HEK293 (cell line): ENCODE measurements around the gene RPRD1B.

Source experiments
- CTCF ChIA-PET: fragments of 350-600 bp; formaldehyde crosslinking; extraction: SDS; loops from one replicate; lab custom pipeline; 2021; ENCODE audit warnings: antibody characterized with exemption; lab: Yijun Ruan, JAX
- POLR2A ChIA-PET: fragments of 300-600 bp; formaldehyde crosslinking; extraction: SDS; loops from one replicate; lab custom pipeline; 2020; ENCODE audit warnings: antibody characterized with exemption, inconsistent platforms; lab: Yijun Ruan, JAX
- H3K27ac ChIP-seq: fragments of 200-500 bp; sonication (Bioruptor generic); 2 replicates; pipeline ENCODE4 v1.5.1; 2014; ENCODE audit warnings: low read depth, low read length, control low read depth, inconsistent platforms; ENCODE audit errors: extremely low read depth
- H3K36me3 ChIP-seq, 2 experiments: fragments of 200-500 bp in 1 of 2; sonication (Bioruptor generic) in 1 of 2; 1 replicate in 1 of 2; 2 replicates in 1 of 2; pipeline ENCODE4 v1.5.1; 2014 to 2017; ENCODE audit warnings: inconsistent platforms in 2 of 2, low read length in 2 of 2; ENCODE audit not compliant: control insufficient read depth in 2 of 2, insufficient read depth in 1 of 2
- H3K4me1 ChIP-seq: fragments of 200-500 bp; sonication (Bioruptor generic); 2 replicates; pipeline ENCODE4 v1.5.1; 2014; ENCODE audit warnings: mild to moderate bottlenecking, low read length, inconsistent platforms; ENCODE audit not compliant: control insufficient read depth, insufficient read depth
- H3K4me3 ChIP-seq: 2 replicates; pipeline ENCODE4 v1.5.1; 2011; ENCODE audit warnings: low read depth, mild to moderate bottlenecking, control low read depth, low read length, moderate library complexity
- H3K9me3 ChIP-seq: fragments of 200-500 bp; sonication (Bioruptor generic); 2 replicates; pipeline ENCODE4 v1.5.1; 2014; ENCODE audit warnings: low read depth, low read length, inconsistent platforms; ENCODE audit not compliant: control insufficient read depth, insufficient read depth
- EGR2 ChIP-seq: fragments of 450-650 bp; formaldehyde crosslinking; IDR thresholded peaks from 2 replicates; pipeline ENCODE4 v1.5.1; 2016; ENCODE audit warnings: low read depth, missing biosample characterization, missing genetic modification characterization
- GLI2 ChIP-seq: fragments of 450-650 bp; formaldehyde crosslinking; IDR thresholded peaks from 2 replicates; pipeline ENCODE4; 2017; ENCODE audit warnings: missing biosample characterization, missing genetic modification characterization, low read depth, borderline replicate concordance
- HOXA7 ChIP-seq: sonication (generic); formaldehyde crosslinking; IDR thresholded peaks from 2 replicates; pipeline ENCODE4 v1.8.1; 2022; ENCODE audit warnings: missing genetic modification reagents, borderline replicate concordance
- KLF10 ChIP-seq: fragments of 450-650 bp; IDR thresholded peaks from 2 replicates; pipeline ENCODE4 v1.5.1; 2018; ENCODE audit warnings: missing biosample characterization, mild to moderate bottlenecking, missing genetic modification characterization
- MZF1 ChIP-seq: fragments of 450-650 bp; formaldehyde crosslinking; IDR thresholded peaks from 2 replicates; pipeline ENCODE4 v1.5.1; 2017; ENCODE audit warnings: missing biosample characterization, missing genetic modification characterization, borderline replicate concordance
- SETDB1 ChIP-seq: IDR thresholded peaks from one replicate; pipeline ENCODE4 v1.6.1; 2017; ENCODE audit warnings: mild to moderate bottlenecking, low read length, moderate library complexity, mixed read lengths; ENCODE audit not compliant: insufficient read length
- WT1 ChIP-seq: fragments of 450-650 bp; formaldehyde crosslinking; IDR thresholded peaks from 2 replicates; pipeline ENCODE4 v1.5.1; 2016; ENCODE audit warnings: missing biosample characterization, missing genetic modification characterization
- ZBTB44 ChIP-seq: fragments of 450-650 bp; IDR thresholded peaks from 2 replicates; pipeline ENCODE4 v1.5.1; 2018; ENCODE audit warnings: missing biosample characterization, mild to moderate bottlenecking, missing genetic modification characterization
- ZEB2 ChIP-seq: fragments of 450-650 bp; formaldehyde crosslinking; IDR thresholded peaks from 2 replicates; pipeline ENCODE4 v1.5.1; 2016; ENCODE audit warnings: missing biosample characterization, missing genetic modification characterization
- ZFHX2 ChIP-seq: fragments of 450-650 bp; formaldehyde crosslinking; conservative IDR thresholded peaks from 2 replicates; pipeline ENCODE4 v1.5.1; 2016; ENCODE audit warnings: missing biosample characterization, missing genetic modification characterization
- ZNF146 ChIP-seq: fragments of 450-650 bp; formaldehyde crosslinking; IDR thresholded peaks from 2 replicates; pipeline ENCODE4 v1.5.1; 2016; ENCODE audit warnings: missing biosample characterization, missing genetic modification characterization
- ZNF16 ChIP-seq: fragments of 450-650 bp; formaldehyde crosslinking; IDR thresholded peaks from 2 replicates; pipeline ENCODE4 v1.5.1; 2016; ENCODE audit warnings: low read depth, missing biosample characterization, missing genetic modification characterization
- ZNF292 ChIP-seq: fragments of 450-650 bp; formaldehyde crosslinking; IDR thresholded peaks from 2 replicates; pipeline ENCODE4 v1.5.1; 2016; ENCODE audit warnings: low read depth, missing biosample characterization, missing genetic modification characterization, borderline replicate concordance
- ZNF302 ChIP-seq: fragments of 450-650 bp; formaldehyde crosslinking; IDR thresholded peaks from 2 replicates; pipeline ENCODE4 v1.5.1; 2016; ENCODE audit warnings: missing biosample characterization, missing genetic modification characterization, low read depth
- ZNF354C ChIP-seq: fragments of 450-650 bp; formaldehyde crosslinking; IDR thresholded peaks from 2 replicates; pipeline ENCODE4 v1.5.1; 2016; ENCODE audit warnings: missing biosample characterization, missing genetic modification characterization, low read depth, borderline replicate concordance
- ZNF433 ChIP-seq: fragments of 450-650 bp; formaldehyde crosslinking; IDR thresholded peaks from 2 replicates; pipeline ENCODE4 v1.5.1; 2016; ENCODE audit warnings: missing biosample characterization, missing genetic modification characterization, low read depth
- ZNF488 ChIP-seq: fragments of 450-650 bp; formaldehyde crosslinking; IDR thresholded peaks from 2 replicates; pipeline ENCODE4 v1.5.1; 2016; ENCODE audit warnings: missing biosample characterization, missing genetic modification characterization
- ZNF600 ChIP-seq: fragments of 450-650 bp; formaldehyde crosslinking; IDR thresholded peaks from 2 replicates; pipeline ENCODE4 v1.5.1; 2016; ENCODE audit warnings: missing biosample characterization, missing genetic modification characterization
- ZNF623 ChIP-seq: fragments of 450-650 bp; formaldehyde crosslinking; IDR thresholded peaks from 2 replicates; pipeline ENCODE4 v1.5.1; 2016; ENCODE audit warnings: missing biosample characterization, missing genetic modification characterization
- ZNF654 ChIP-seq: fragments of 450-650 bp; formaldehyde crosslinking; IDR thresholded peaks from 2 replicates; pipeline ENCODE4 v1.5.1; 2016; ENCODE audit warnings: low read depth, missing biosample characterization, missing genetic modification characterization
- ZNF768 ChIP-seq: fragments of 450-650 bp; formaldehyde crosslinking; IDR thresholded peaks from 2 replicates; pipeline ENCODE4 v1.5.1; 2018; ENCODE audit warnings: missing biosample characterization, mild to moderate bottlenecking, missing genetic modification characterization
- ZNF843 ChIP-seq: fragments of 450-650 bp; formaldehyde crosslinking; IDR thresholded peaks from 2 replicates; pipeline ENCODE4 v1.5.1; 2016; ENCODE audit warnings: missing biosample characterization, missing genetic modification characterization
- TF ChIP-seq, protein P1 (sequence below): fragments of 450-650 bp; formaldehyde crosslinking; IDR thresholded peaks from 2 replicates; pipeline ENCODE4 v1.5.1; 2016; ENCODE audit warnings: missing biosample characterization, missing genetic modification characterization
- TF ChIP-seq, protein P2 (sequence below): fragments of 450-650 bp; formaldehyde crosslinking; IDR thresholded peaks from 2 replicates; pipeline ENCODE4 v1.5.1; 2016; ENCODE audit warnings: missing biosample characterization, missing genetic modification characterization
- TF ChIP-seq, protein P3 (sequence below): fragments of 450-650 bp; formaldehyde crosslinking; IDR thresholded peaks from 2 replicates; pipeline ENCODE4 v1.5.1; 2017; ENCODE audit warnings: missing biosample characterization, missing genetic modification characterization

RPRD1B gene

DNA sequence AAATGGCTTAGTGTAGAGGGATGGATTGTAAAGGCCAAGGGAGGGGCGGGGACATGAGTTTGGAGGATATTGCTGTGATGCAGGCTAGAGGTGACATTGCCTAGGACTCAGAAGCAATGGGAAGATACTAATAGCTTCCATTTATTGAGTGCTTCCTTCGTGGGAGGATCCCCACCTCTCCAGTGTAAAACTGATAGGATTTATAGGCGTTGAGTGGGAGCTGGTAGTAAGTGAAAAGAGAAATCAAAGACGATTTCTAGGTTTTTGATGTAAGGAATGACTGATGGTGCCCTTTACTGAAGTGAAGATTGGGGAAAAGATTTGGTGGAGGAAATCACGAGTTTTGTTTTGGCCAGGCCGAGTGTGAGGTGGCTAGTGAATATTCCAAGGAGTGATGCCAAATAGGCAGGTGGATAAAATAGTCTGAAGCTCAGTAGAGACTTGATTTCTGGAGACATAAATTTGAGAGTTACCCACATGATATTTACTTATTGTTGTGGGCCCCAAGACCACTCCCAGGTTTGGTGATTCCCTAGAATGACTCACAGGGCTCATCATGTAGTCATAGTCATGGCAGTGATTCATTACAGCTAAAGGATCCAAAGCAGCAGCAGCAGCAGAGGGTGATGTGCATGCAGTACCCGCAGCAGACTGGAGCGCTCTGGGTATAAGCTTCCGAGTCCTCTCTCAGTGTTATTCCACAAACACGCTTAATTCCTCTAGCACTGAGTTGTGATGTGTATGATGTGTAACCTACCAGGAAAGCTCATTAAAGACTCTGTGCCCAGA, 10.2 kb downstream of the RPRD1B start:
- CTCF ChIA-PET: interaction anchor here (0.6 to 4.5 kb wide), 4 partner anchors 14 to 178 kb away, joined by 3 to 22 read pairs (median 4); no protein-coding TSS in a partner anchor
- Histone ChIP-seq H3K4me1 (no peaks in the 10 kb centered on the region), H3K4me3 (no peak overlapping the region)
- TF ChIP-seq ZBTB44: 0 out of 2 replicates have a peak, but pooled peaks have one; percentile 15
- peak; percentile 52; the same call in 1 of the 2 replicates for TF ChIP-seq ZNF600
- no peak for TF ChIP-seq ZNF623
- TF ChIP-seq, protein P1, sequence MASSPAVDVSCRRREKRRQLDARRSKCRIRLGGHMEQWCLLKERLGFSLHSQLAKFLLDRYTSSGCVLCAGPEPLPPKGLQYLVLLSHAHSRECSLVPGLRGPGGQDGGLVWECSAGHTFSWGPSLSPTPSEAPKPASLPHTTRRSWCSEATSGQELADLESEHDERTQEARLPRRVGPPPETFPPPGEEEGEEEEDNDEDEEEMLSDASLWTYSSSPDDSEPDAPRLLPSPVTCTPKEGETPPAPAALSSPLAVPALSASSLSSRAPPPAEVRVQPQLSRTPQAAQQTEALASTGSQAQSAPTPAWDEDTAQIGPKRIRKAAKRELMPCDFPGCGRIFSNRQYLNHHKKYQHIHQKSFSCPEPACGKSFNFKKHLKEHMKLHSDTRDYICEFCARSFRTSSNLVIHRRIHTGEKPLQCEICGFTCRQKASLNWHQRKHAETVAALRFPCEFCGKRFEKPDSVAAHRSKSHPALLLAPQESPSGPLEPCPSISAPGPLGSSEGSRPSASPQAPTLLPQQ (tag by site-specific recombination): peak; percentile 58
- 0 out of 2 replicates have a peak, but pooled peaks have one; percentile 27 for TF ChIP-seq ZEB2 (tag by site-specific recombination)
- TF ChIP-seq EGR2: peak; percentile 78
- TF ChIP-seq ZFHX2 (tag by site-specific recombination): peak; percentile 64
- no peak for TF ChIP-seq ZNF768 (tag by site-specific recombination)
- no peak for TF ChIP-seq GLI2 (tag by site-specific recombination)
- TF ChIP-seq ZNF488 (tag by site-specific recombination): no peak
- TF ChIP-seq, all 188 proteins: peak for 6
- POLR2A ChIA-PET: interaction anchor here (1.6 to 3.2 kb wide), 2 partner anchors 10 kb away, joined by 5 to 12 read pairs; partner anchors contain the start of genes RPRD1B and TTI1
- H3K9me3 ChIP-seq: no peaks in the 10 kb centered on the region
- H3K36me3 ChIP-seq: peaks cover 10 to 85% of the 10 kb centered on the region in 2 experiments; a peak in 2 of 3 replicates
- H3K27ac ChIP-seq: no peak overlapping the region

GRCh38 chr20:38044685-38045084, 11.1 kb downstream of the RPRD1B start:
- H3K4me1 ChIP-seq: no peaks in the 10 kb centered on the region
- no peak overlapping the region for H3K27ac ChIP-seq
- POLR2A ChIA-PET: interaction anchor here (3.2 kb wide), 1 partner anchor 11 kb away, joined by 12 read pairs; the partner anchor contains the start of genes RPRD1B and TTI1
- peaks cover 7 to 89% of the 10 kb centered on the region in 2 experiments; a peak in 2 of 3 replicates for H3K36me3 ChIP-seq
- no peak overlapping the region for H3K4me3 ChIP-seq
- CTCF ChIA-PET: interaction anchor here (1.8 to 4.7 kb wide), 4 partner anchors 13 to 177 kb away, joined by 5 to 31 read pairs (median 17); no protein-coding TSS in a partner anchor
- TF ChIP-seq SETDB1: no peak
- TF ChIP-seq, protein P2, sequence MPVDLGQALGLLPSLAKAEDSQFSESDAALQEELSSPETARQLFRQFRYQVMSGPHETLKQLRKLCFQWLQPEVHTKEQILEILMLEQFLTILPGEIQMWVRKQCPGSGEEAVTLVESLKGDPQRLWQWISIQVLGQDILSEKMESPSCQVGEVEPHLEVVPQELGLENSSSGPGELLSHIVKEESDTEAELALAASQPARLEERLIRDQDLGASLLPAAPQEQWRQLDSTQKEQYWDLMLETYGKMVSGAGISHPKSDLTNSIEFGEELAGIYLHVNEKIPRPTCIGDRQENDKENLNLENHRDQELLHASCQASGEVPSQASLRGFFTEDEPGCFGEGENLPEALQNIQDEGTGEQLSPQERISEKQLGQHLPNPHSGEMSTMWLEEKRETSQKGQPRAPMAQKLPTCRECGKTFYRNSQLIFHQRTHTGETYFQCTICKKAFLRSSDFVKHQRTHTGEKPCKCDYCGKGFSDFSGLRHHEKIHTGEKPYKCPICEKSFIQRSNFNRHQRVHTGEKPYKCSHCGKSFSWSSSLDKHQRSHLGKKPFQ: no peak
- TF ChIP-seq ZNF843 (tag by site-specific recombination): no peak
- TF ChIP-seq ZNF354C (tag by site-specific recombination): no peak
- TF ChIP-seq, protein P3, sequence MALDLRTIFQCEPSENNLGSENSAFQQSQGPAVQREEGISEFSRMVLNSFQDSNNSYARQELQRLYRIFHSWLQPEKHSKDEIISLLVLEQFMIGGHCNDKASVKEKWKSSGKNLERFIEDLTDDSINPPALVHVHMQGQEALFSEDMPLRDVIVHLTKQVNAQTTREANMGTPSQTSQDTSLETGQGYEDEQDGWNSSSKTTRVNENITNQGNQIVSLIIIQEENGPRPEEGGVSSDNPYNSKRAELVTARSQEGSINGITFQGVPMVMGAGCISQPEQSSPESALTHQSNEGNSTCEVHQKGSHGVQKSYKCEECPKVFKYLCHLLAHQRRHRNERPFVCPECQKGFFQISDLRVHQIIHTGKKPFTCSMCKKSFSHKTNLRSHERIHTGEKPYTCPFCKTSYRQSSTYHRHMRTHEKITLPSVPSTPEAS: no peak
- TF ChIP-seq ZNF433: no peak
- no peak for TF ChIP-seq WT1 (tag by site-specific recombination)
- no peak for TF ChIP-seq ZNF302 (tag by site-specific recombination)
- no peak for TF ChIP-seq ZNF654
- TF ChIP-seq MZF1 (tag by site-specific recombination): no peak
- no peak for TF ChIP-seq ZNF292
- TF ChIP-seq HOXA7 (CRISPR knock-in tag): no peak
- no peak for TF ChIP-seq ZNF16
- TF ChIP-seq ZNF146 (tag by site-specific recombination): no peak
- no peak for TF ChIP-seq KLF10 (tag by site-specific recombination)
- TF ChIP-seq, all 188 proteins: peak for 0
- no peaks in the 10 kb centered on the region for H3K9me3 ChIP-seq
